ENCODE data around the gene NRXN3. TPM values are rescaled to one million over a fixed set of nuclear protein-coding genes. Genes with fewer than 3 reads are reported as not detected.

Gene NRXN3
- total RNA-seq, 1 donor from 2014 or later: 5.9 TPM

GRCh38 chr14:78329371-78329770 lies 159.2 kb downstream of the NRXN3 start:
- peaks cover 2% of the 10 kb centered on the region for H3K4me1 ChIP-seq
- no peak overlapping the region for H2AFZ ChIP-seq (replicated peaks)
- no peaks in the 10 kb centered on the region for H3K4me1 Mint-ChIP-seq
- no peak overlapping the region for H3K27ac Mint-ChIP-seq
- no peak overlapping the region for H3K9ac ChIP-seq
- DNase-seq (ENCODE audit: low spot score): no peak
- no peaks in the 10 kb centered on the region for H3K36me3 ChIP-seq
- no peaks in the 10 kb centered on the region for H3F3A ChIP-seq (ENCODE audit: low read depth)
- H3K4me3 Mint-ChIP-seq: no peak overlapping the region
- no peaks in the 10 kb centered on the region for H3K9me3 ChIP-seq (ENCODE audit: low read depth)
- no peaks in the 10 kb centered on the region for H3K36me3 Mint-ChIP-seq
- no peak overlapping the region for H3K4me3 ChIP-seq
- no peaks in the 10 kb centered on the region for H4K20me1 ChIP-seq (ENCODE audit: low read depth)
- H3K27me3 ChIP-seq: no peaks in the 10 kb centered on the region
- H3K79me2 ChIP-seq (ENCODE audit: low read depth): no peaks in the 10 kb centered on the region
- H3K9me3 Mint-ChIP-seq: no peaks in the 10 kb centered on the region
- no peak overlapping the region for H3K27ac ChIP-seq
- TF ChIP-seq EZH2 (IDR thresholded peaks at IDR 0.05) (no peak), CTCF (IDR thresholded peaks at IDR 0.05) (no peak), EZH2phosphoT487 (IDR thresholded peaks at IDR 0.05) (no peak)
- H3K27me3 Mint-ChIP-seq (ENCODE audit: insufficient read depth, low read depth): peaks cover 3% of the 10 kb centered on the region
- no peak overlapping the region for H3K4me2 ChIP-seq

- no peak overlapping the region for H3K4me2 ChIP-seq
- no peaks in the 10 kb centered on the region for H3K36me3 Mint-ChIP-seq
- H3K27me3 Mint-ChIP-seq (ENCODE audit: insufficient read depth, low read depth): peaks cover 11% of the 10 kb centered on the region
- H3K36me3 ChIP-seq: no peaks in the 10 kb centered on the region
- H3K4me1 Mint-ChIP-seq: no peaks in the 10 kb centered on the region
- H3K9me3 Mint-ChIP-seq: no peaks in the 10 kb centered on the region
- H3K9ac ChIP-seq: no peak overlapping the region
- TF ChIP-seq EZH2 (IDR thresholded peaks at IDR 0.05) (no peak), EZH2phosphoT487 (IDR thresholded peaks at IDR 0.05) (no peak)
- no peaks in the 10 kb centered on the region for H3F3A ChIP-seq (ENCODE audit: low read depth)
- no peaks in the 10 kb centered on the region for H4K20me1 ChIP-seq (ENCODE audit: low read depth)
- no peak overlapping the region for H3K27ac ChIP-seq
- no peak overlapping the region for H3K4me3 ChIP-seq
- no peaks in the 10 kb centered on the region for H3K79me2 ChIP-seq (ENCODE audit: low read depth)
- no peak overlapping the region for H2AFZ ChIP-seq (replicated peaks)
- no peak for DNase-seq (ENCODE audit: low spot score)
- H3K27me3 ChIP-seq: no peaks in the 10 kb centered on the region
- H3K4me3 Mint-ChIP-seq: no peak overlapping the region
- peaks cover 9% of the 10 kb centered on the region for H3K4me1 ChIP-seq
- H3K9me3 ChIP-seq (ENCODE audit: low read depth): no peaks in the 10 kb centered on the region
- H3K27ac Mint-ChIP-seq: no peak overlapping the region
These were observed 165.4 kb downstream of the NRXN3 start for GRCh38 chr14:78335531-78335930.

DNA sequence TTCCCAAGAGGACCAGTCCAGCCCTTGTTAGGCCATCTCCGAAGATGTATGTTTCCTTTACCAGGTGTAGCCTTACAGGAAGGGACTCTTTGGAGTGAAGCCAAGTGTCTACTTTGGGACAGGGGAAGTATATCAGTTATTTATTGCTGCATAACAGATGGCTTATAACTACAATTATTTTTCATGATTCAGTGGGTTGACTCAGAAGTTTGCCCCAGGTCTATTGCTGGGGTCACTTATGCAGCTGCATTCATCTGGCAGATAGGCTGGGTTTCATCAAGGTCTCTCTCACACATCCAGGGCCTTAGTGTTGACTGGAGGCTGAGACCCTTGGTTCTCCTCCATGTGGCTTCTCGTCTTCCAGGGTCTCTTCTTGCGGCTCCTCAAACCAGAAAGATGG lies 170.1 kb downstream of the NRXN3 start:
- H3K27ac ChIP-seq: no peak overlapping the region
- H3K9me3 ChIP-seq (ENCODE audit: low read depth): no peaks in the 10 kb centered on the region
- DNase-seq (ENCODE audit: low spot score): no peak
- H4K20me1 ChIP-seq (ENCODE audit: low read depth): no peaks in the 10 kb centered on the region
- H2AFZ ChIP-seq (replicated peaks): no peak overlapping the region
- H3K4me3 Mint-ChIP-seq: no peak overlapping the region
- H3K27me3 Mint-ChIP-seq (ENCODE audit: insufficient read depth, low read depth): peaks cover 11% of the 10 kb centered on the region
- no peaks in the 10 kb centered on the region for H3F3A ChIP-seq (ENCODE audit: low read depth)
- H3K79me2 ChIP-seq (ENCODE audit: low read depth): no peaks in the 10 kb centered on the region
- no peaks in the 10 kb centered on the region for H3K27me3 ChIP-seq
- TF ChIP-seq CTCF (IDR thresholded peaks at IDR 0.05) (no peak), EZH2 (IDR thresholded peaks at IDR 0.05) (no peak), EZH2phosphoT487 (IDR thresholded peaks at IDR 0.05) (no peak)
- no peaks in the 10 kb centered on the region for H3K36me3 ChIP-seq
- H3K4me2 ChIP-seq: no peak overlapping the region
- no peaks in the 10 kb centered on the region for H3K36me3 Mint-ChIP-seq
- H3K9ac ChIP-seq: no peak overlapping the region
- H3K9me3 Mint-ChIP-seq: no peaks in the 10 kb centered on the region
- H3K4me3 ChIP-seq: no peak overlapping the region
- no peak overlapping the region for H3K27ac Mint-ChIP-seq
- peaks cover 3% of the 10 kb centered on the region for H3K4me1 Mint-ChIP-seq
- H3K4me1 ChIP-seq: peaks cover 22% of the 10 kb centered on the region

DNA sequence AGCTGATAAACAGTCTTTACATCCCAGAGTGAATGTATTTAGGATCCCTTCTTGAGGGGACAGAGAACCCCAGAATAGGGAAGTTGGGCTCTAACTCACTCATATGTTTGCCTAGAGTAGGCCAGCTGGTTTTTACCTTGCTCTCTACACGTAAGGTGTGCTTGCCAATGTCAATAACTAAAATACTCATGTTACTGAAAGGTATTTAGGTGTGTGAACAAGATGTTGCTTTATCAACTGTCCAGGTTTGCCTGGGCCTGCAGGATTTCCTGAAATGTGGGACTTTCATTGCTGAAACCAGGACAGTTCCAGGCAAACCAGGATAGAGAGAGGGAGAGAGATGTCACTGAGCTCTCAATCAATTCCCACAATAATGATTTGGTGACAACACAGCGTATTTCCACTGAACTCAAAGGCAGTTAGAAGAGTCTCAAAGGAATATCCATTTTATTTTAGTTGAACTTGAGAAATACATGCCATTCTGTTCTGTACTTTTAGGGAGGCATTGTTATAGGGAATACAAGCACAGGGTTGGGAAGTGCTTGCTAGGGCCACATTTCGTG lies 171.7 kb downstream of the NRXN3 start:
- Histone ChIP-seq H3K27ac (no peak overlapping the region), H3F3A (ENCODE audit: low read depth) (no peaks in the 10 kb centered on the region), H3K4me3 (no peak overlapping the region), H3K27me3 (no peaks in the 10 kb centered on the region), H3K9ac (no peak overlapping the region), H3K4me1 (peaks cover 26% of the 10 kb centered on the region), H2AFZ (replicated peaks) (no peak overlapping the region), H3K9me3 (ENCODE audit: low read depth) (no peaks in the 10 kb centered on the region), H4K20me1 (ENCODE audit: low read depth) (no peaks in the 10 kb centered on the region), H3K4me2 (no peak overlapping the region), H3K79me2 (ENCODE audit: low read depth) (no peaks in the 10 kb centered on the region), H3K36me3 (no peaks in the 10 kb centered on the region)
- H3K36me3 Mint-ChIP-seq: no peaks in the 10 kb centered on the region
- H3K9me3 Mint-ChIP-seq: no peaks in the 10 kb centered on the region
- no peak for DNase-seq (ENCODE audit: low spot score)
- H3K27me3 Mint-ChIP-seq (ENCODE audit: insufficient read depth, low read depth): peaks cover 9% of the 10 kb centered on the region
- H3K4me3 Mint-ChIP-seq: no peak overlapping the region
- peaks cover 6% of the 10 kb centered on the region for H3K4me1 Mint-ChIP-seq
- TF ChIP-seq EZH2phosphoT487 (IDR thresholded peaks at IDR 0.05) (no peak), EZH2 (IDR thresholded peaks at IDR 0.05) (no peak), CTCF (IDR thresholded peaks at IDR 0.05) (no peak)
- no peak overlapping the region for H3K27ac Mint-ChIP-seq
